Measurements from ENCODE around the gene LCAT. TPM values are rescaled to one million over a fixed set of nuclear protein-coding genes. Genes with fewer than 3 reads are reported as not detected.

The LCAT gene
- total RNA-seq, 1 donor from 2014 or later = 17.0 TPM

DNA sequence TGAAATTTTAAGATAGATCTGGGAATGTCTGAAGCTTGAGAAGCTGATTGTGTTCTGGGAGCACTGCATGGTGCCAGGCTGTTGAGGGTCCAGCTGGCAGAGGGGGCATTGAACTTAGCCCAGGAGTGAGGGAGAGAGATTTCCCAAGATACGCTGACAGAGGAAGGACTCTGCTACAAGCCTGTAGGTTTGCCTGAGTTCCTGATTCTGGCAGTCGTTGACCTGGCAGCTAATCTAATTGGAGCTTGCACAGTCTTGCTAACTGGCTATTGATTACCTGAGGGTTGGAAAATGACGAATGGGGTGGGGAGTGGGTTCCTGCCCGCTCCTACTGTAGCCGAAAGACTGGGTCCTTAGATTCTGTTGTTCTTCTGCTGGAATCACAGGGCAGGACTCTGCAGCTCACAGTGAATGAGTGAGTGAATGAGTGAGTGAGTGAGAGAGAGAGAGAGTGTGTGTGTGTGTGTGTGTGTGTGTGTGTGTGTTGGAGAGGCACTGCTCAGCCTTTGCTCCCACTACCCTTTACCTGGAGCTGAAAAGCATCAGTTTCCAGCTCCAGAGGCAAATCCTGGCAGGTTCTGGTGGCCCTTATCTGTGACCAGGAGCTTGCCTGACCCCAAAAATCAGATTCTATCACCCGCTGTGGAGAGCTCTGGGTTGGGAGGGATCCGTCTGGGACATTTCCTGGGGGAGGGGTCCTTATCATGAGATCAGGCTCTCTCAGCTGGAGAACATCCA lies 29.0 kb downstream of the LCAT start:
- intact Hi-C loops (cut with micrococcal nuclease) = no loop called here
- Mint-ChIP-seq H3K4me1 (peaks cover 6% of the 10 kb centered on the region), H3K27ac (no peak overlapping the region), H3K4me3 (no peak overlapping the region), H3K27me3 (no peaks in the 10 kb centered on the region), H3K36me3 (ENCODE audit: low read depth) (peaks cover 44% of the 10 kb centered on the region), H3K9me3 (no peaks in the 10 kb centered on the region)
- ChIA-PET POLR2A (interaction anchor here (0.5 to 0.7 kb wide), 3 partner anchors 20 to 120 kb away, joined by 5 to 9 read pairs (median 5); no protein-coding TSS in a partner anchor), CTCF (interaction anchor here (1.0 to 1.6 kb wide), 2 partner anchors 10 to 31 kb away, joined by 3 to 5 read pairs; no protein-coding TSS in a partner anchor)
- ATAC-seq (ENCODE audit: low read depth) (no peak), DNase-seq (no peak)
- TF ChIP-seq, protein P1, sequence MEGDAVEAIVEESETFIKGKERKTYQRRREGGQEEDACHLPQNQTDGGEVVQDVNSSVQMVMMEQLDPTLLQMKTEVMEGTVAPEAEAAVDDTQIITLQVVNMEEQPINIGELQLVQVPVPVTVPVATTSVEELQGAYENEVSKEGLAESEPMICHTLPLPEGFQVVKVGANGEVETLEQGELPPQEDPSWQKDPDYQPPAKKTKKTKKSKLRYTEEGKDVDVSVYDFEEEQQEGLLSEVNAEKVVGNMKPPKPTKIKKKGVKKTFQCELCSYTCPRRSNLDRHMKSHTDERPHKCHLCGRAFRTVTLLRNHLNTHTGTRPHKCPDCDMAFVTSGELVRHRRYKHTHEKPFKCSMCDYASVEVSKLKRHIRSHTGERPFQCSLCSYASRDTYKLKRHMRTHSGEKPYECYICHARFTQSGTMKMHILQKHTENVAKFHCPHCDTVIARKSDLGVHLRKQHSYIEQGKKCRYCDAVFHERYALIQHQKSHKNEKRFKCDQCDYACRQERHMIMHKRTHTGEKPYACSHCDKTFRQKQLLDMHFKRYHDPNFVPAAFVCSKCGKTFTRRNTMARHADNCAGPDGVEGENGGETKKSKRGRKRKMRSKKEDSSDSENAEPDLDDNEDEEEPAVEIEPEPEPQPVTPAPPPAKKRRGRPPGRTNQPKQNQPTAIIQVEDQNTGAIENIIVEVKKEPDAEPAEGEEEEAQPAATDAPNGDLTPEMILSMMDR (IDR thresholded peaks at IDR 0.05) = no peak

DNA sequence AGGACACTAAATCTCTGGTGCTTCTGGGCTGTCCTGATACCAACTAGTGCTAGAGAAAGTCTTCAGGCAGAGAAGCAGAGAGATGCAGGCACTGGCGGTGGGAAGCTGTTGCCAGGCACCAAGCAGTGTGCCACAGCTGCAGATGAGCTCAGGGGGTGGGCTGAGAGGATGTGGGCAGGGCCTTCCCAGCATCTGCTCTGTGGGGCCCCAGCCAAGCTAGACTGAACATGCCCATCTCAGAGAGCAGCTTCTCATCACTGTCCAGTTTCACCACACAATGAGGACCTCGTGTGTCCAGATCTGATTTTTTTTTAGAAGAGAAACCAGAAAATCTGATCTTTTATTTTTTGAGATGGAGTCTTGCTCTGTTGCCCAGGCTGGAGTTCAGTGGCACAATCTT lies 33.8 kb downstream of the LCAT start:
- no peaks in the 10 kb centered on the region for H3K27me3 Mint-ChIP-seq
- no peak overlapping the region for H3K4me3 Mint-ChIP-seq
- intact Hi-C loops (cut with micrococcal nuclease) = no loop called here
- POLR2A ChIA-PET = no interaction called here
- DNase-seq (no peak), ATAC-seq (ENCODE audit: low read depth) (peak; percentile 47)
- no peak overlapping the region for H3K27ac Mint-ChIP-seq
- CTCF ChIA-PET = interaction anchor here (1.1 to 1.6 kb wide), 2 partner anchors 26 kb away, joined by 3 read pairs; partner anchors contain the start of gene NRN1L
- peaks cover 38% of the 10 kb centered on the region for H3K36me3 Mint-ChIP-seq (ENCODE audit: low read depth)
- peaks cover 5% of the 10 kb centered on the region for H3K4me1 Mint-ChIP-seq
- no peaks in the 10 kb centered on the region for H3K9me3 Mint-ChIP-seq
- TF ChIP-seq, protein P1 (IDR thresholded peaks at IDR 0.05) = no peak

DNA sequence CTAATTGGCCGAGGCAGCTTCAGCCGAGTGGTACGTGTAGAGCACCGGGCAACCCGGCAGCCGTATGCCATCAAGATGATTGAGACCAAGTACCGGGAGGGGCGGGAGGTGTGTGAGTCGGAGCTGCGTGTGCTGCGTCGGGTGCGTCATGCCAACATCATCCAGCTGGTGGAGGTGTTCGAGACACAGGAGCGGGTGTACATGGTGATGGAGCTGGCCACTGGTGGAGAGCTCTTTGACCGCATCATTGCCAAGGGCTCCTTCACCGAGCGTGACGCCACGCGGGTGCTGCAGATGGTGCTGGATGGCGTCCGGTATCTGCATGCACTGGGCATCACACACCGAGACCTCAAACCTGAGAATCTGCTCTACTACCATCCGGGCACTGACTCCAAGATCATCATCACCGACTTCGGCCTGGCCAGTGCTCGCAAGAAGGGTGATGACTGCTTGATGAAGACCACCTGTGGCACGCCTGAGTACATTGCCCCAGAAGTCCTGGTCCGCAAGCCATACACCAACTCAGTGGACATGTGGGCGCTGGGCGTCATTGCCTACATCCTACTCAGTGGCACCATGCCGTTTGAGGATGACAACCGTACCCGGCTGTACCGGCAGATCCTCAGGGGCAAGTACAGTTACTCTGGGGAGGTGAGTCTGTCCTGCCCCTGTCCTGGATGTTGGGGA lies 34.7 kb downstream of the LCAT start:
- Mint-ChIP-seq H3K4me1 (peaks cover 5% of the 10 kb centered on the region), H3K27me3 (no peaks in the 10 kb centered on the region), H3K36me3 (ENCODE audit: low read depth) (peaks cover 36% of the 10 kb centered on the region), H3K27ac (no peak overlapping the region), H3K9me3 (no peaks in the 10 kb centered on the region), H3K4me3 (no peak overlapping the region)
- TF ChIP-seq, protein P1 (IDR thresholded peaks at IDR 0.05) = no peak
- intact Hi-C loops (cut with micrococcal nuclease) = no loop called here
- POLR2A ChIA-PET = no interaction called here
- DNase-seq (no peak), ATAC-seq (ENCODE audit: low read depth) (no peak)
- CTCF ChIA-PET = interaction anchor here (1.6 to 1.7 kb wide), 2 partner anchors 25 to 92 kb away, joined by 3 to 4 read pairs; no protein-coding TSS in a partner anchor

DNA sequence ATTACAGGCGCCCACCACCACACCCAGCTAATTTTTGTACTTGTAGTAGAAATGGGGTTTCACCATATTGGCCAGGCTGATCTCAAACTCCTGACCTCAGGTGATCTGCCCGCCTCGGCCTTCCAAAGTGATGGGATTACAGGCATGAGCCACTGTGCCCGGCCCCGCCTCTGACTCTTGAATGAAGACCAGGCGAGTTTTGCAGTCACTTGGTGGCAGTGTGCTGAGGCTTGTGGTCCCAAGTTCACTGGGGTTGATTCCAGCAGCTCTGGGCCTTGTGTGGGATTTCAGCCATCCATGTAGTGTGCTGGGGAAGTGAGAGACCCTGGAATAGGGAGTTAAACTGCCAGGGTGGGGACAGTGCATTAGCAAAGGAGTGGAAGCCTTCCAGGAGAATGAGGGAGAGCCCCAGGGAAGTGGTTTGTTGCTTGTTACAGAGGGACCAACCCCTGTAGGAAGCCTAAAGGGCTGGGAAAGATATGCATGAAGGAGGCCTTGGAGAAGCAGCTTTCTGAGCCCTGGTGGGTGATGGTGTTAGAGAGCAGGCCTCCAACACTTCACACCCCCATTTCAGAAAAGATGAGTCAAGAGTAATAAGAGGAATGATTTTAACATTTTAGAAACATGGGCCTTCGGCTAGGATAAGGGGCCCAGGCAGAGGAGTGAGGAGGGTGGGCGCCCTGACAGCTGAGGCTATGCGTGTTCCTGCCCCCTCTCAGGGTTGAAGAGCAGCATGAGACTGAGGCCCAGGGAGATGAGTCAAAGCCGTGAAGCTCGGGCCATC lies 36.3 kb downstream of the LCAT start:
- Mint-ChIP-seq H3K27ac (no peak overlapping the region), H3K27me3 (no peaks in the 10 kb centered on the region), H3K36me3 (ENCODE audit: low read depth) (peaks cover 44% of the 10 kb centered on the region), H3K9me3 (no peaks in the 10 kb centered on the region), H3K4me3 (no peak overlapping the region), H3K4me1 (peaks cover 5% of the 10 kb centered on the region)
- ATAC-seq (ENCODE audit: low read depth) (no peak), DNase-seq (no peak)
- intact Hi-C loops (cut with micrococcal nuclease) = no loop called here
- TF ChIP-seq, protein P1 (IDR thresholded peaks at IDR 0.05) = no peak
- CTCF ChIA-PET = interaction anchor here (1.2 to 1.7 kb wide), 2 partner anchors 20 to 91 kb away, joined by 3 to 4 read pairs; no protein-coding TSS in a partner anchor
- POLR2A ChIA-PET = interaction anchor here (0.6 kb wide), 1 partner anchor 136 kb away, joined by 10 read pairs; no protein-coding TSS in a partner anchor

Data from activated B cell treated with CpG ODN at 0.5 μM for 24 hours (primary cell).